Middle frontal gyrus (tissue), 1 donor: Measurements from ENCODE around the gene DENND1A.
A peak's percentile ranks its signal among the peaks of the same experiment; 100 is the strongest.

Source experiments
- DNase-seq: peaks from one replicate; pipeline ENCODE4 v3.0.0-alpha.2; 2015; ENCODE audit warnings: low spot score; ENCODE audit errors: extremely low spot score

DENND1A gene

DNA sequence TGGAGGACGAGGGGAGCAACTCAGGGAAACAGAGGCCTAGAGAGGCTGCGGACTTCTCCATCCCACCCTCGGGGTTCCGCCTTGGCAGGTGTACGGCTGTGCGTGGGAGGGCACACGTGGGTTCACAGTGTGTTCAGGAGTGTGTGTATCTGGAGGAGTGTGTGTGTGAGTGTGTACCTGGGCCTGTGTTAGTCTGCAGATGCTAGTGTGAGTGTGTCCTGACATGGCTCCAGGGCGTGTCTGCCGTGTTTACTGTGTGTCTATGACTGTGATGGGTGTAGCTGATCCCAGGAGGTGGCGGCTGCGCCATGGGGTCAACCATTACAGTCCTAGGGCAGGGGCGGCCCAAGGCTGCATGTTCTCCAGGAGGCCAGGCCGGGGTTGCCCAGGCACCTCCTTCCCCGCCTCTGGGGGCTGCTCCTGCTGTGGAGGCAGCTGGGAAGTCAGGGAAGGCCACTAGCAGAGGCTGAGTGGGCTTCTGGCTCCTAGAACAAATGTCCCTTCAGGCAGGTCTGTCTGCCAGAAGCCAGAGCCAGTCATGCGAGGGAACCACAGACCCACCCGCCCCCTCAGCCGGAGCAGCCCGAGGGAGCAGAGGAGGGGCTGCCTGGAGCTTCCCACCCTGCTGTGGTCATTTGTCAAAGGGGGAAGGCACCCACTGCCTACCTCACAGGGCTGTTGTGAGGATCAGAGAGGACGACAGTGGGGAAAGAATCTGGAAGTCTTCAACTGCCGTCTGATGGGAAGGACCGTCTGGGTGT is 552.5 kb downstream of the DENND1A start:
- no peak for DNase-seq

DNA sequence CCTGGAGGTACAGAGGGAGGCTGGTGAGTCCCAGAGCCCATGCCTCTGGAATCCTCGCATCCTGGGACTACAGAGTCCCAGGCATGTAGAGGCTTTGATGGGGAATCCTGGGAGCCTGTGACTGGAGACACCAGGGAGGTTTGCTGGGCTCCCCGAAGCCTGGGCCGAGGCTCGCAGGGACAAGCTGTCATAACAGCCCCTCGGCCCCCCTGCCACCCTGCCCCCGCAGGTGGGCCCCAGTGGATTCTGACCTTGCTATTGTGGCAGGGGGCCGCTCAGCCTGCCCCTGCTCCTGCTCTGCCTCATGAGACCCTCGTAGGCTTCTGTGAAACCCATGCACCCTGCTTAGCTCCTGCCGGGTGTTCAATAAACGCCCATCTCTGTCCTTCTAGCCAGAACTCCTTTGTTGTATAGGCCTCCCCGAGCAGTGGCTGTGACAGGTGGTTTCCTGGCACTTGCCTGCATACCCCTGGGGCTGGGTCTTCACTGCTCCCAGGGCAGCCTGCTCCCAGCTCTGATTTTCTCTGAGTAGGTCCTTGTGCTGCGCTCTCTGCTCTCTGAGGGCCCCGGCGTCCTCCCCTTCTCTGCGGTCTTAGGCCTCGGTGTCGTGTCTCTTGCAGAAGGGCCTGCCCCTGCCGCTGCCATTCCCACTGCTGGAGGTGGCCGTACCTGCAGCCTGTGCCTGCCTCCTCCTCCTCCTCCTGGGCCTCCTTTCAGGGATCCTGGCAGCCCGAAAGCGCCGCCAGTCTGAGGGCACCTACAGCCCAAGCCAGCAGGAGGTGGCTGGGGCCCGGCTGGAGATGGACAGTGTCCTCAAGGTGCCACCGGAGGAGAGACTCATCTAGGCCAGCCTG is 553.5 kb downstream of the DENND1A start:
- no peak for DNase-seq

DNA sequence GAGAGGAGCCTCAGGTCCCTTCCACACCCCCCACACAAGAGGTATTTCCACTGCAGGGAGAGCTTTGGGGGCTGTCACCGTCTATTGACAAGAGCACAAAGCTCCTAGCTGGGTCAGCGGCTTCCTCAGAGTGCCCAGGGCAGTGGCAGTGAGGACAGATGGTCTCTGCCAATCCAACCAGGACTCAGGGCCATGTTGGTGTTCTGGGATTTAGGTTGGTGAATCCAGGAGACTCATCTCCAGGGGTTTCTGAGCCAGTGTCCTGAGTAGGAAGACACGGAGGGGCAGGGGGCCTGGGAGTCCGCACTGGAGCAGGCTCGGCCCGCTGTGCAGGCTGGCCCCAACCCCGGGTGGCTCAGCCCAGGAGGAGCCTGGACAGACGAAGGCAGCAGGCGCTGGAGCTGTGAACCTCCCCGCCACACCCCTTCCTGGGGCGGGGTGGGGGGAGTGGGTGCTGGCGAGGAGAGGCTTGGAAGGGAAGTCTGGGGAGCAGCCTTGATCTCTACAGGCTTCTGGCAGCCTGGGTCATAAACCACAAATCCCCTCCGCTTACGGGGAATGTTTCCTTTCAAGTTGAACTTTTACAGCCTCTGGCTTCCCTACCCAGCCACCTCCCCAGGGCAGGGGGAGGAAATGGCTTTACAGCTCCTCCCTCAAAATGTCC is 554.3 kb downstream of the DENND1A start:
- DNase-seq: no peak

DNA sequence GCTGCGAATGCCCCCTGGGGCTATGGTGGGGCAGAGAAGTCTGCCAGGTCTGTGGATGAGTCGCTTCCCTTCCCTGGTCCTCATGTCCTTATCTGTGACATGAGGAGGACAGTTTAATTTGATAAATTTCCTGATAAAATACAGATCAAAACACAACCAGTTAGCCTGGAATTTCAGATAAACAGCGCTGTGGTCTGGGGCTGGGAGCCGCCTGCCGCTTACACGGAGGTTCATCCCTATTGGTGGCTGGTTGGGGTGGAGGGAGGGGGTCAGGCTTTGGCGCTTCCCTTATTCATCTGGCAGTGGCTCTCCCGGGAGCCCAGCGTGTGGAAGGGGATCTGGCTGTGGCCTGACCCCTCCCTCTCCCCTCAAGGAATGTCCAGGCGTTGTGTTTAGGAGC is 556.0 kb downstream of the DENND1A start:
- no peak for DNase-seq

GRCh38 chr9:123373447-123373923 is 556.4 kb downstream of the DENND1A start:
- no peak for DNase-seq

DNA sequence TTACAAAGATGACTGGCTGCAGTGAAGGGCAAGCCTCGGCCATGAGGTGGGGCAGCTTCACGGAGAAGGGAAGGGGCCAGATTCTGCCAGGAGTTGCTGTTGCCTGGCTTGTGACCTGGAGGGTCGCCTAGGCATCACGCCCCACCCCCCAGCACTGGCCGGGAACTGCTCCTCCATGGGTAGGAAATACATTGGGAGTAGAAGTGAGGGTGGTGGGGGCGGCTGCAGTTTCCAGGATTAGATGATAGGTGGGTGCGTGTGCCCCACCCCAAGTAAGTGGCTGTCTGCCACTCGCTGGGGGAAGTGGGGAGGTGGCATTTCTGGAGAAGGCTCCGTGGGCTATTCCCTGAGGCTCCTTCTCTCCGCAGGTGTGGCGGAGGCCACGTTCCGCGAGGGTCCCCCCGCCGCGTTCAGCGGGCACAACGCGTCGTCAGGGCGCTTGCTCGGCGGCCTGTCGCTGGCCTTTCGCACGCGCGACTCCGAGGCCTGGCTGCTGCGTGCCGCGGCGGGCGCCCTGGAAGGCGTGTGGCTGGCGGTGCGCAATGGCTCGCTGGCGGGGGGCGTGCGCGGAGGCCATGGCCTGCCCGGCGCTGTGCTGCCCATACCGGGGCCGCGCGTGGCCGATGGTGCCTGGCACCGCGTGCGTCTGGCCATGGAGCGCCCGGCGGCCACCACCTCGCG is 557.0 kb downstream of the DENND1A start:
- no peak for DNase-seq

DNA sequence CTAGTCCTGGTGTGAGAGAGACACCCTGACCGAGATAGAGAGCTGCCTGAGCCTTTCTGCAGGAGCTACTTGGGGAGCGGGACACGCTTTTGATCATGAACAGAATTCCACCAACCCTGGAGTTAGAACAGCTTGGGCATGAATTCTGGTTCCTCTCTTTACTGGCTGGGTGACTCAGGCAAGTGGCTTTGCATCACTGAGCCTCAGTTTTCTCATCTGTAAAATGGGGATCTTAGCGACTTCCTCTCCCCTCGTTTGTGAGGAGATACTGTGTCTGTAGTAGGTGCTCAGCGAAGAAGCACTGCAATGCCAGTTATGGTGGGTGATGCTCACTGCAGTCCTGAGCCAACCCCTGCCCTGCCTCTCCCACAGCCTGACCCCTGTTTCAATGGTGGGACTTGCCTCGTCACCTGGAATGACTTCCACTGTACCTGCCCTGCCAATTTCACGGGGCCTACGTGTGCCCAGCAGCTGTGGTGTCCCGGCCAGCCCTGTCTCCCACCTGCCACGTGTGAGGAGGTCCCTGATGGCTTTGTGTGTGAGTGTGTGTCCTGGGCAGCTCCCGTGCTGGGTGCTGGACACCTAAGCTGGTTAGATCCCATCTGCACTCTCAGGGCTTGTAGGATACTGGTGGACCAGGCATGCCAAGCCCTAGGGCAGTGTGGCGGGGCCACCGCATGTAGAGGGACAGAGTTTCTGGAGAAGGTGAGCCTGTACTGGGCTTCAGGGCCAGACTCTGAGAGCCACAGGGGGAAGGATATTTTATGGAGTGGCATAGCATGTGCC is 557.9 kb downstream of the DENND1A start:
- DNase-seq: no peak

DNA sequence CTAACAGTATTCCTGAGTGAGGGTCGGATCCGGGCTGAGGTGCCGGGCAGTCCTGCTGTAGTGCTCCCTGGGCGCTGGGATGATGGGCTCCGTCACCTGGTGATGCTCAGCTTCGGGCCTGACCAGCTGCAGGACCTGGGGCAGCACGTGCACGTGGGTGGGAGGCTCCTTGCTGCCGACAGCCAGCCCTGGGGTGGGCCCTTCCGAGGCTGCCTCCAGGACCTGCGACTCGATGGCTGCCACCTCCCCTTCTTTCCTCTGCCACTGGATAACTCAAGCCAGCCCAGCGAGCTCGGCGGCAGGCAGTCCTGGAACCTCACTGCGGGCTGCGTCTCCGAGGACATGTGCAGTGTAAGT is 558.7 kb downstream of the DENND1A start:
- no peak for DNase-seq

GRCh38 chr9:123370526-123371227 is 559.2 kb downstream of the DENND1A start:
- no peak for DNase-seq

DNA sequence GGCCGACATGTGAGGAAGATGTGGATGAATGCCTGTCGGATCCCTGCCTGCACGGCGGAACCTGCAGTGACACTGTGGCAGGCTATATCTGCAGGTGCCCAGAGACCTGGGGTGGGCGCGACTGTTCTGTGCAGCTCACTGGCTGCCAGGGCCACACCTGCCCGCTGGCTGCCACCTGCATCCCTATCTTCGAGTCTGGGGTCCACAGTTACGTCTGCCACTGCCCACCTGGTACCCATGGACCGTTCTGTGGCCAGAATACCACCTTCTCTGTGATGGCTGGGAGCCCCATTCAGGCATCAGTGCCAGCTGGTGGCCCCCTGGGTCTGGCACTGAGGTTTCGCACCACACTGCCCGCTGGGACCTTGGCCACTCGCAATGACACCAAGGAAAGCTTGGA is 559.8 kb downstream of the DENND1A start:
- DNase-seq: no peak

DNA sequence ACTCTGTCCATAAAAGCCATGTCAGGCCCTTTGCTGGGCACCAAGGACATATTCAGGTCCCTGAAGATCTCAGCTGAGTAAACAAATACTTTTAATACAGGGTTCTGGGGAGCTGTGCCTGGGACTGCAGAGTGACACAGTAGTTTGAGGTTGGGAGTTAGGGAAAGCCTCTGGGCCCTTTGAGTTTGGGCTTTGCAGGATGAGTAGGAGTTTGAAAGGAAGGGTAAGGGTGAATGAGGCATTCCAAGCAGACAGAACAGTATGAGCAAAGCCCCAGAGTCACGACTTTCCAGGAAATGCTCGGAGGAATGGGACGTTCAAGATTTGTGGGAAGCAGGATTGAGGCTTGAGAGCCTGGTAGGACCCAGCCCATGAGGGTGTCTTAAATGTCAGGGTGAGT is 560.6 kb downstream of the DENND1A start:
- DNase-seq: no peak

- DNase-seq: peak; percentile 18
Measured at GRCh38 chr9:123368536-123369153, 561.3 kb downstream of the DENND1A start.

DNA sequence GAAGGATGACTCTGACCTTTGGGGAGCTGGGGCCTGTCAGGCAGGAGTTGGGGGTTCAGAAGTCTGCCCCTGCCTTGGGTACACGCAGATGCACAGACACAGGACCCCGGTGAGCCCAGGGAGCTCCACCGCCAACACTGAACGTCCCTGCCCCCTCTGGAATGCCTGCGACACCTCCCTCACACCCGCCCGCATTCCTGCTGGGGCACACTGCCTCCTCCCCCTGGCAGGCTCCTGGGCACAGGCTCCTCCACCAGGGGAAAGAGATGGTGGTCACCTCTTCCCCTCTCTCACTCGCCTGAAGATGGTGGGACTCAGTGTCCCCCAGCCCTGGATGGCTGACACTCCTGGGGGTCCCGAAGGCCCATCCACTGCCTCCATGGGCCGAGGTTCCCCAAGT is 561.9 kb downstream of the DENND1A start:
- DNase-seq: no peak

DNA sequence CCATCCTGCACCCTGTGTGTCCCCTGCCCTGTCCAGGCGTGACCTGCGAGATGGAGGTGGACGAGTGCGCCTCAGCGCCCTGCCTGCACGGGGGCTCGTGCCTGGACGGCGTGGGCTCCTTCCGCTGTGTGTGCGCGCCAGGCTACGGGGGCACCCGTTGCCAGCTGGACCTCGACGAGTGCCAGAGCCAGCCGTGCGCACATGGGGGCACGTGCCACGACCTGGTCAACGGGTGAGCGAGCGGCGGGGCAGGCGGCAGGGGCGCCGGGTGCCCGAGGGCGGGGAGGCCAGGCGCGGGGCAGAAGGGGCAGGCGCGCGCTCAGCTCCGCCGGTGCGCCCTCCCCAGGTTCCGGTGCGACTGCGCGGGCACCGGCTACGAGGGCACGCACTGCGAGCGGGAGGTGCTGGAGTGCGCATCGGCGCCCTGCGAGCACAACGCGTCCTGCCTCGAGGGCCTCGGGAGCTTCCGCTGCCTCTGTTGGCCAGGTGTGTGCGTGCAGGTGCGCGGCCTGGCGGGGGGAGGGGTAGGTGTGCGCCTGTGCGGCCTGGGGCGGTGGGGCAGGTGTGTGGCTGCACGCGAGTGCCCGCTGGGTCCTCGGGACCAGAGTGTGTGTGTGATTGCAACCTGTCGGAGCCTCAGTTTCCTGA is 563.9 kb downstream of the DENND1A start:
- DNase-seq: no peak

- DNase-seq: no peak
Measured at GRCh38 chr9:123365287-123365880, 564.5 kb downstream of the DENND1A start.

- DNase-seq: peak; percentile 56
Measured at GRCh38 chr9:123364241-123364824, 565.6 kb downstream of the DENND1A start.

DNA sequence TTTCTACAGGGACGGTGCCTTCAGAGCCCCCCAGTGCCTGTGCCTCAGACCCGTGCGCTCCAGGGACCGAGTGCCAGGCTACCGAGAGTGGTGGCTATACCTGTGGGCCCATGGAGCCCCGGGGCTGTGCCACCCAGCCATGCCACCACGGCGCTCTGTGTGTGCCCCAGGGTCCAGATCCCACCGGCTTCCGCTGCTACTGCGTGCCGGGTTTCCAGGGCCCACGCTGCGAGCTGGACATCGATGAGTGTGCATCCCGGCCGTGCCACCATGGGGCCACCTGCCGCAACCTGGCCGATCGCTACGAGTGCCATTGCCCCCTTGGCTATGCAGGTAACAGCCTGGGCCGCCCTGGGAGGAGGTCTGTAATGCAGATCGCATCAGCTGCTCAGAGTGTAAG is 567.1 kb downstream of the DENND1A start:
- no peak for DNase-seq
